ENCODE results near the gene HOXB9.
A peak's percentile ranks its signal among the peaks of the same experiment; 100 is the strongest.

DNA sequence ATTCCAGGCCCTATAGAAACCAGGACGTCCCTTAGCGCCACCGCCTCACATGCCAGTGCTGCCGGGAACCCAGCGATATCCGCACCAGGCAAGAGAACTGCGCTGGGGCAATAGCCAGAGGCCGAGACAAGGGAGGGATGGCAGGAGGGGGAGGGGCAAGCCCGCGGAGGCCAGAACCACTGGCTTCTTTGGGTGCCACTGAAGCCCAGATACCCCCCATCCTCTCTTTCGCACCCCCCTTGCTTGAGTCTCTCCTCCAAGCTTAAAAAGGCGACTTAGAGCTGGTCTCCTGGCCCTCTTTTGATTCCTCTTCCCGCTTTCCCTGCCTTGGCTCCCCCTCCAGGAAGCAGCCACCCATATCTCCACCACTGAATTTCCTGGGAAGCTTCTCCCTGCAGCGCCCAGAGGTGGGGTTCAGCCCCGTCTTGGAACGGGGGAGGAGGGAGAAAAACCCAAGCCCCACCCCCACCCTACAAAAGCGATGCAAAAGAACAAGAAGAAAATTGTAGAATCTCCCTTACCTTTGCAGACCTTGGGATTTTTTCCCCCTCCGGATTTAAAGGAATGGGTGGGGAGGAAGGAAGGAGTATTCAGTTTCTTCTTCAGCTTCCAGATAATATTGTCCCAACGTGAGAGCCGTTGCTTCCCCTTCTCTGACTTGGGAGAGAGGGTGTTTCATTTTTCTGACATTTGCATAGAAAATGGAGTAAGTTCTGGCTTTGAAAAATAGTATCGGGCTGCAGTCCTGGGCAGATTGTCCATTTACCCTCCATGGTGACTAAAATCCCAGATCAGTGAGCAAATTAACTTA, 22.0 kb downstream of the HOXB9 start:
- TF ChIP-seq, protein P1, sequence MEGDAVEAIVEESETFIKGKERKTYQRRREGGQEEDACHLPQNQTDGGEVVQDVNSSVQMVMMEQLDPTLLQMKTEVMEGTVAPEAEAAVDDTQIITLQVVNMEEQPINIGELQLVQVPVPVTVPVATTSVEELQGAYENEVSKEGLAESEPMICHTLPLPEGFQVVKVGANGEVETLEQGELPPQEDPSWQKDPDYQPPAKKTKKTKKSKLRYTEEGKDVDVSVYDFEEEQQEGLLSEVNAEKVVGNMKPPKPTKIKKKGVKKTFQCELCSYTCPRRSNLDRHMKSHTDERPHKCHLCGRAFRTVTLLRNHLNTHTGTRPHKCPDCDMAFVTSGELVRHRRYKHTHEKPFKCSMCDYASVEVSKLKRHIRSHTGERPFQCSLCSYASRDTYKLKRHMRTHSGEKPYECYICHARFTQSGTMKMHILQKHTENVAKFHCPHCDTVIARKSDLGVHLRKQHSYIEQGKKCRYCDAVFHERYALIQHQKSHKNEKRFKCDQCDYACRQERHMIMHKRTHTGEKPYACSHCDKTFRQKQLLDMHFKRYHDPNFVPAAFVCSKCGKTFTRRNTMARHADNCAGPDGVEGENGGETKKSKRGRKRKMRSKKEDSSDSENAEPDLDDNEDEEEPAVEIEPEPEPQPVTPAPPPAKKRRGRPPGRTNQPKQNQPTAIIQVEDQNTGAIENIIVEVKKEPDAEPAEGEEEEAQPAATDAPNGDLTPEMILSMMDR (IDR thresholded peaks at IDR 0.05): no peak
- TF ChIP-seq POLR2AphosphoS5 (IDR thresholded peaks at IDR 0.05; ENCODE audit: low read depth, low read length): peak; percentile 78; the same call in 1 of the 2 replicates
- peak; percentile 96 for TF ChIP-seq SIN3A (IDR thresholded peaks at IDR 0.05; ENCODE audit: borderline replicate concordance, insufficient read depth, low read depth, low read length)

Measured in Panc1 (cell line).